ENCODE data around the gene LCN2.
A peak's percentile ranks its signal among the peaks of the same experiment; 100 is the strongest.

Gene LCN2

DNA sequence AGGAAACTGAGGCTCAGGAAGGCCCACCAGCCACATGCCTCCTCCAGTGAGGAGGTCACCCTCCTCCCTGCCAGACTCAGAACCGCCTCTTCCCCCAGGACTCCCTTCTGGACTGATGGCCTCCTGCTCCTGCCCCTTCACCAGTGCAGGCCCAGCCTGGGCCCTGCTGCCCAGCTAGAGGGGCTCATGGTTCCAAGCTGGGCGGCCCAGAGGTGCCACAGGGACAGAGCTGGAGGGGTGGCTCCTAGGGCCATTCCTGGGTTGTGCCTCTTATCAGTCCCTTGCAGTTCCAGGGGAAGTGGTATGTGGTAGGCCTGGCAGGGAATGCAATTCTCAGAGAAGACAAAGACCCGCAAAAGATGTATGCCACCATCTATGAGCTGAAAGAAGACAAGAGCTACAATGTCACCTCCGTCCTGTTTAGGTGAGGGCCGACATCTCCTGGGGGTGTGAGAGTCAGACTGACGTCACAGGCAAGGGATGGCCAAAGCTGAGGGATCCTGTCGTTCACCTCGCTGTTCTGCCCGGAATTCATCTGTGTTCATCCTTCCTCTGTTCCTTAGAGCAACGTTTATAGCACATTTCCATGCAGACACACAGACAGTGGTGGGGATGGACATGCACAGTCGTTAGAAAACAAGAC lies 819 bp downstream of the LCN2 start:
- DNase-seq (ENCODE audit: low read depth in 2 of 2), result no peak

- no peak for DNase-seq (ENCODE audit: low read depth in 2 of 2)
These were observed 1.5 kb downstream of the LCN2 start for GRCh38 chr9:128150594-128151308.

DNA sequence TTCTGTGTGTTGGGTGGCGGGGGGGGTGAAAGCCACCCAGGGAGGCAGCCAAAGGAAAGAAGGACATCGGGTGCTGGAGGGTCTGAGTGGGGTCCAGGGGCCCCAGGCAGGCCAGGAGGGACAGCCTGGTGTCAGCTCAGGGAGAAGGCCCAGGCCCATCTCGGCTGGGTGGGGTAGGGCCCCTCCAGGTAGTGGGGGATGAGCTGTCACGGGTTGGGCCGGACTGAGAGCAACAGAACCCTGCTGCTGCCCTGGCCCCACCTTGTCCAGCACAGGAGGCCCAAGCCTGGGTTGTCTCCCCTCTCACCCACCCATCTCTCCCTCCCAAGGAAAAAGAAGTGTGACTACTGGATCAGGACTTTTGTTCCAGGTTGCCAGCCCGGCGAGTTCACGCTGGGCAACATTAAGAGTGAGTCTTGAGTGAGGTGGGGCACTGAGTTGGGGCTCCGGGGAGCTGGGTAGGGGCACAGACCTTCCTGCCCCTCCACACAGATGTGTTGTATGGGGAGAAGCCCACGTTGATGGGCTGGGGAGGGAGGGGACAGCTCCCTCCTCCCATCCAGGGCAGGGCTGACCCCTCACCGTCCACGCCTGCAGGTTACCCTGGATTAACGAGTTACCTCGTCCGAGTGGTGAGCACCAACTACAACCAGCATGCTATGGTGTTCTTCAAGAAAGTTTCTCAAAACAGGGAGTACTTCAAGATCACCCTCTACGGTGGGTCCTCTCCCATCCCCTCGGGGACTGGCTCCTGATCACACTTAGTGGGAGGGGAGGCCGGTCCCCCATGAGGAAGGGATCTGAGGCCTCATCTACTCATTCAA lies 2.3 kb downstream of the LCN2 start:
- DNase-seq (ENCODE audit: low read depth in 2 of 2), result no peak

DNA sequence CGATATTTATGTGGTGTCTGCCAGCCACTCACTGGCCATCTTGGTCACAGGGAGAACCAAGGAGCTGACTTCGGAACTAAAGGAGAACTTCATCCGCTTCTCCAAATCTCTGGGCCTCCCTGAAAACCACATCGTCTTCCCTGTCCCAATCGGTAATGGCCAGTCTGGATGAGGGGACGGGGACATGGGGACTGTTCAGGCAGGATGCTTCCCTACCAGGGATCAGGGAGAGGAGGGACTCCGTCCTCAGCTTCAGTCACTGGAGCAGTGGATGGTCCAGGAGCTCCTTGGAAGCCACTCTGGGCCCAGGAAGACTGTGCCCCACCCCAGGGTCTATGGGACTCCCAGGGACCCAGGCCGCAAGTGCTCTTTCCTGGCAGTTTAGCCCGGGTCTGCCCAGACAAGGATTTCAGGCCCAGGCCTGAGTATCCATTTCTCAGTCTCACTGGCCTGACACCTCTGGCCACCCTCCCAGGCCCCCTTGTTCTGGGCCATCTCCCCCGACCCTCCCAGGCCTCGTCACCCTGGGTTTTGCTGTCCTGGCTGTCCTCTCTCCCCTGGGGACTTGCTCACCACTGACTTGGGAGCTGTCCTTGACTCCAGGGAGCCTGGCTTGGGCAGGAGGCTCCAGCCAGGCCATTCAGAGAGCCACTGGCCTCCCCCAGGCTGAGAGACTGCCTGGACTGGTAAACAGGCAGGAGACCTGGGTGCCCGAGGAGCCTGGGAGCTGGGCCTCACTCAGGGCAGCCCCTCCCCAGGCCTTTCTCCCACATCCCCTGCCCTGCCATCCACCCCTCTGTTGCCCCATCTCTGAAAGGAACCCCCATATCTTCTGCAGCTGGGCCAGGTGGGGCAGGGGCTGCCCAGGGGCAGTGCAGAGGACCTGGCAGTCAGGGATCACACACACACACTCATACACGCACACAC lies 3.1 kb downstream of the LCN2 start:
- DNase-seq (ENCODE audit: low read depth in 2 of 2), result no peak

- no peak for DNase-seq (ENCODE audit: low read depth in 2 of 2)
These were observed 4.0 kb downstream of the LCN2 start for GRCh38 chr9:128153060-128153946.

GRCh38 chr9:128153947-128154695 lies 4.9 kb downstream of the LCN2 start:
- no peak for DNase-seq (ENCODE audit: low read depth in 2 of 2)

DNA sequence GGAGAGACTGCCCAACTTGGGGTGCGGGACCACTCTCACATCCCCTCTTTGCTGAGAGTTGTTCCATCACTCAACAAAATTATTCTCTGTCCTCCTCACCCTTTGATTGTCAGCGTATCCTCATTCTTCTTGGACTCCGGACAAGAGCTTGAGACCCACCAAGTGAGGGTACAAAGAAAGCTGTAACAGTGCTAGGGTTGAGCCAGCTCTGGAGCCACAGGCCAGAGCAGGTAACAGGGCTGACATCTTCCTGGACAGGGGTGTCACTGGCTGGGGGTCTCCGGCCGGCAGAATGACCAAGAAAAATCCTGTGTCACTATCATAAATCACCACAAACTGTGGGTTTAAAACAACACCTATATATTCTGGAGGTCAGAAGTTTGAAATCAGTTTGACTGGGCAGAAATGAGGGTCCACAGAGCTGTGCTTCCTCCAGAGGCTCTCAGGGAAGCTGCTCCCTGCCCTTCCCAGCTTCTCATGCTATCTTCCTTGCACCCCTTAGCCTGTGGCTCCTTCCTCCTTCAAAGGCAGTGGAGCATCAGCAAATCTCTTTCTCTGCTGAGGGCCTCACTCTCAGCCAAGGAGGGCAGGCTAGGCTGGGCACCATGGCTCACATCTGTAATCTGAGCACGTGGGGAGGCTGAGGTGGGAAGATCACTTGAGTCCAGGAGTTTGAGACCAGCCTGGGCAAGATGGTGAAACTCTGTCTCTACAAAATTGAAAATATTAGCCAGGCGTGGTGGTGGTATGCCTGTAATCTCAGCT lies 6.7 kb downstream of the LCN2 start:
- no peak for DNase-seq (ENCODE audit: low read depth in 2 of 2)

DNA sequence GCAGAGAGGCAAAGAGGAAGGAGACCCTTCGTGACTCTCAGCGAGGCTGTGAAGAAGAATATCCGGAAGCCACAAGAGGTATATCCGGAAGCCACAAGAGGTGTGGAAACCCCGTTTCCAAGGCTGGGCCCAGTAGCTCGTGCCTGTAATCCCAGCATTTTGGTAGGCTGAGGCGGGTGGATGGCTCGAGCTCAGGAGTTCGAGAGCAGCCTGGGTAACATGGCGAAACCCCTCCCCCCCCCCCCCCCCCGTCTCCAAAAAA lies 10.2 kb downstream of the LCN2 start:
- peak in 1 of 2 donors; percentile 10 for DNase-seq (ENCODE audit: low read depth in 2 of 2)

DNA sequence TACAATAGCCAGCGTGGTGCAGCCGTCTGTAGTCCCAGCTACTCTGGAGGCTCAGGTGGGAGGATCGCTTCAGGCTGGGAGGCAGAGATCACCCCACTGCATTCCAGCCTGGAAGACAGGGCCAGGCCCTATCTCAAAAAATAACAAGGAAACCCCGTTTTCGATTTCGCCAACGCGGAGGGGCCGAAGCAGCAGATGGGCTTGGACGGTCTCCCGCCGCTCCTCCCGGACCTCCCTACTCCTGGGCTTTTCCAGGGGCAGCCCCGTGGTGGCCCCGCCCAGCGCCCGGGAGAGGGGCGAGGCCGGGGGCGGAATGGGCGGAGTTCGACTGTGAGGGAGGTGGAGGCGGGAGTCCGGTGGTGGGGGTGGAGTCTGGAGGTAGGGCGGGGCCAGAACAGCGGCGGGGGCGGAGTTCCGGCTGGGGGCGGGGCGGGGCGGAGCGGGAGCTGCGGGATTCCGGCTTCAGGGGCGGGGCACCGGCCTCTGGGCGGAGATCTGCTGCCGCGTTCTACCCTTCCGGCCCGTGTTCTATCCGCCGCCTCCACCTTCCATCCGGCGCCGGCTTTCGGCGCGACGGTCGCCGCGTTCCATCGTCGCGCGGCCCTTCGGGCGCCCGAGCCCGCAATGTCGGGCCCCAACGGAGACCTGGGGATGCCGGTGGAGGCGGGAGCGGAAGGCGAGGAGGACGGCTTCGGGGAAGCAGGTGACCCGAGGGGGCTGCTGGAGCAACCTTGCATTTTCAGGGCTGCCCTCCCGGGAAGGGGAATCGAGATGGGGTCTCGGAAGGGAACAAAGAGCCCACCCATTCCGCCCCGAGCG lies 10.7 kb downstream of the LCN2 start, which contains the start of gene BBLN:
Gene BBLN (plus strand): TSS at position 482 of the 819 bp plus-strand sequence. CDS start 143 bp downstream, at position 625.
- peak; percentile 92 to 96 for DNase-seq (ENCODE audit: low read depth in 2 of 2)

- DNase-seq (ENCODE audit: low read depth in 2 of 2), result peak; percentile 47 to 54
These were observed 11.3 kb downstream of the LCN2 start for GRCh38 chr9:128160603-128160987.

- DNase-seq (ENCODE audit: low read depth in 2 of 2), result no peak
These were observed 12.1 kb downstream of the LCN2 start for GRCh38 chr9:128161215-128161902.

GRCh38 chr9:128162215-128163026 lies 13.2 kb downstream of the LCN2 start:
- DNase-seq (ENCODE audit: low read depth in 2 of 2), result no peak

GRCh38 chr9:128163027-128163515 lies 13.8 kb downstream of the LCN2 start:
- DNase-seq (ENCODE audit: low read depth in 2 of 2), result no peak

DNA sequence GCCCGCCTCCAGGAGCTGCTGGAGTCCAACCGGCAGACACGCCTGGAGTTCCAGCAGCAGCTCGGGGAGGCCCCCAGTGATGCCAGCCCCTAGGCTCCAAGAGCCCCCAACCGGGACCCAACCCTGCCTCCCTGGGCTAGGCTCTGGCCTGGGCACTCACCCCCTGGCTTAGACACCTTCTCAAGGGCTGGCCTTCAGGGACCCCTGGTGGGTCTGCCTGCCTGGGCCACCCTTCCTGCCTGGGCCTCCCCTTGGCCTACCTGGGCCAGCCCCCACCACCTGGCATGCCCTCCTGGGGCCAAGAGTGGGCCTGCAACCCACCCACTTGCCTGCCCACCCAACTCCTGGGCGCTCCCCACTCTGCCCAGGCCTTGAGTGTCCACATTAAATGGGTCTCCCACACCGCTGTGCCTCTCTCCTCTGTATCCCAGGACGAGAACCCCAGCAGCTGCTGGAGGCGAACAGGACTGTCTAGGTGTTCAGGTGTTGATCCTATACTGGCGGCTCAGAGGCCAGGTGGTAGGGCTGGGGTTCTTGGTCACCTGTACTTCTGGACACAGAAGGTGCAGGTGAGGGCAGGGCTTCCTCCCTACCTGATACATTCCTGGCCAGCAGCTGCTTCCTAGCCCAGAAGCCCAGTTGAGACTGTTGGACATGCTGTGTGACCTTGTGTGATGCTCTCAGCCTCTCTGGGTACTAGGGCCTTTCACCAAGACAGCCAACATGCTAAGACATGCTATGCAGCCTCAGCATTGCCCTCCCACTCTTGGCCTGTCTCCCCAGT lies 14.5 kb downstream of the LCN2 start:
- DNase-seq (ENCODE audit: low read depth in 2 of 2), result no peak

- DNase-seq (ENCODE audit: low read depth in 2 of 2), result no peak
These were observed 15.1 kb downstream of the LCN2 start for GRCh38 chr9:128164307-128164885.

DNA sequence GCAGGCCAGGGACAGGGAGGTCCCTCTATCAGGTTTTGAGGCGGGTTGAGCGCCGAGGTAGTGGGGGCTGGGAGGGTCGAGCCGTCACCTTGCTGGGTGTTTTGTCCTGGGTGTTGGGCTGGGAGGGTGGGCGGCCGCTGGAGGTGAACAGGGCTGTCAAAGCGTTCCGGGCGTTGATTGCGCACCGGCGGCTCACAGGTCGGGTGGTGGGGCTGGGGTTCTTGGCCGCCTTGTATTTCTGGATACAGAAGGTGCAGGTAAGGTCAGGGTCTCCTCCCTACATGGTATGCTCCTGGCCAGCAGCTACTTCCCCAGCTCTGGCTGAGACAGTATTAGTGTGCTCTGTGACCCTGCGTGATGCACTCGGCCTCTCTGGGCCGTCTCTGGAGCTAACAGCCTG lies 16.9 kb downstream of the LCN2 start:
- no peak for DNase-seq (ENCODE audit: low read depth in 2 of 2)
